Astrocyte (in vitro differentiated cells and primary cell): ENCODE results near the gene QRFP.

ENCODE experiments used
- EZH2 ChIP-seq: IDR thresholded peaks from 2 replicates; pipeline ENCODE4 v1.6.1; 2012; ENCODE audit warnings: mild to moderate bottlenecking, low read length, inconsistent platforms; ENCODE audit not compliant: insufficient read depth
- TF ChIP-seq, protein P1 (sequence below): IDR thresholded peaks from 2 replicates; pipeline ENCODE4 v1.5.1; 2011; ENCODE audit warnings: low read depth, mild to moderate bottlenecking, inconsistent platforms, low read length, moderate library complexity; ENCODE audit not compliant: insufficient read depth

DNA sequence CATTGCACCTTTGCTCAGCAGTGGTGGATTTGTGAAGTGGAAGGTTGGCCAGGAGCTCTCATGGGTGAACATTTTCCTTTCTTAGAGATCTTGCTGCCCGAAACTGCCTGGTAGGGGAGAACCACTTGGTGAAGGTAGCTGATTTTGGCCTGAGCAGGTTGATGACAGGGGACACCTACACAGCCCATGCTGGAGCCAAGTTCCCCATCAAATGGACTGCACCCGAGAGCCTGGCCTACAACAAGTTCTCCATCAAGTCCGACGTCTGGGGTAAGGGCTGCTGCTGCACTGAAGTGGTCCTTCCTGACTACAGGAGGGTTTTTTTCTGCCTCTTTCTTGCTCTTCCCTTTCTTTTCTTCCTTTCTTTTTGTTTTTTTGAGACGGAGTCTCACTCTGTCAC is 21.8 kb downstream of the QRFP start:
- TF ChIP-seq, protein P1, sequence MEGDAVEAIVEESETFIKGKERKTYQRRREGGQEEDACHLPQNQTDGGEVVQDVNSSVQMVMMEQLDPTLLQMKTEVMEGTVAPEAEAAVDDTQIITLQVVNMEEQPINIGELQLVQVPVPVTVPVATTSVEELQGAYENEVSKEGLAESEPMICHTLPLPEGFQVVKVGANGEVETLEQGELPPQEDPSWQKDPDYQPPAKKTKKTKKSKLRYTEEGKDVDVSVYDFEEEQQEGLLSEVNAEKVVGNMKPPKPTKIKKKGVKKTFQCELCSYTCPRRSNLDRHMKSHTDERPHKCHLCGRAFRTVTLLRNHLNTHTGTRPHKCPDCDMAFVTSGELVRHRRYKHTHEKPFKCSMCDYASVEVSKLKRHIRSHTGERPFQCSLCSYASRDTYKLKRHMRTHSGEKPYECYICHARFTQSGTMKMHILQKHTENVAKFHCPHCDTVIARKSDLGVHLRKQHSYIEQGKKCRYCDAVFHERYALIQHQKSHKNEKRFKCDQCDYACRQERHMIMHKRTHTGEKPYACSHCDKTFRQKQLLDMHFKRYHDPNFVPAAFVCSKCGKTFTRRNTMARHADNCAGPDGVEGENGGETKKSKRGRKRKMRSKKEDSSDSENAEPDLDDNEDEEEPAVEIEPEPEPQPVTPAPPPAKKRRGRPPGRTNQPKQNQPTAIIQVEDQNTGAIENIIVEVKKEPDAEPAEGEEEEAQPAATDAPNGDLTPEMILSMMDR = no peak
- no peak for TF ChIP-seq EZH2
